Hematopoietic multipotent progenitor cell treated with erythropoietin and hydrocortisone succinate and interleukin-3 and kit ligand, for 4 days (in vitro differentiated cells): ENCODE results near the gene MYL2.
A peak's percentile ranks its signal among the peaks of the same experiment; 100 is the strongest.

Experiments
- DNase-seq: peaks from one replicate; pipeline ENCODE4 v3.0.0-alpha.2; 2015

Gene MYL2

DNA sequence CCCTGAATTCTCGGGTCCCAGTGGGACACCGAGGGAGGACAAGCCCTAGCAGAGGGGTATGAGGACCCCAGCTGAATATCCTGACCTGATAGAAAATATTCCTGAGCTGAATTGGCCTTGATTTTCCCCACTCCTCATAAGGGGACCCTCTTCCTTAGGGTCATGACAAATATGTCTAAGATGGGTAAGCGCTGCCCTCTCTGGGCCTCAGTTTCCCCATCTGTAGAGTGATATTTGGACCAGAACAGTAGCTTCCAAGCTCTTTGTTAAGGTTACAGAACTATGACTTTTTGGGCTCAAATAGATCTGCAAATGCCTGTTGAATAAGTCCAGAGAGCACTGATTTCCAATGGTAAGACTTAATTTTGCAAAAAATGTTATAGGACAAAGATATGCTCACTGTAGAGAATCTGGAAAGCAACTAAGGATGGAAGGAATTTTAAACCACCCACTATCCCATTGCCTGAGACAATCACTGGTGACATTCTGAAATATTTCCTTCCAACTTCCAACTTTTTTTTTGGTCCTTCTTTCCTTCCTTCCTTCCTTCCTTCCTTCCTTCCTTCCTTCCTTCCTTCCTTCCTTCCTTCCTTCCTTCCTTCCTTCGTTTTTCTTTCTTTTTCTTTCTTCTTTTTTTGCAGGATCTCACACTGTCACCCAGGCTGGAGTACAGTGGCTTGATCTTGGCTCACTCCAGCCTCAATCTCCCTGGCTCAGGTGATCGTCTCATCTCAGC lies 32.0 kb downstream of the MYL2 start:
- DNase-seq = no peak

DNA sequence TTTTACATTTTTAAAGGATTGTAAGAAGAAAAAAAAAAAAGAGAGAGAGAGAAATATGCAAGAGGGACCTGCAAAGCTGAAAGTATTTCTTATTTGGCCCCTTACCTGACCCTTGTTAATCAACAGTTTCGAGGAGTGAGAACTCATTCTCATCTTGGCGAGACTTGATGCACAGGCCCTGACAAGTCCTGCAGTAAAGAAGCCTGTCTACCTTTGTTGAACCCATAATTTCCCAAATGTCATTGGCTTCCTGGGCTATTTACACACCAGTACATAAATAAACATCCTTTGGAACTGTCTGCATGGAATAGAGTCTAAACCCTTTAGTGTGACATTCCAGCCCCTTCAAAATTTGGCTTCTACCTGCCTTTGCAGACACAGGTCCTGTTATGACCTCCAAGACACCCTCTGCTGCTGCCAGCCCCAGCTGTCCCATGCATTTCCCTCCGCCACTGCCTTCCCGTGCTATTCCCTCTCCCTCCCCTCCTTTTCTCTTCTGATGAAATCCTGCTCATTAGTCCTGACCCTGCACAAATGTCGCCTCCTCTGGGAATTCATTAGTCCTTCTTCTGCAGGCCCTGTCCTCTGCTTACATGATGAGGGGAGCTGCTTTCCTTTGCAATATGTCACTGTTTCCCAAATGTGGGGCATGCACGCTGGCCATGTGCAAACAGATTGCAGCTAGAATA lies 35.1 kb downstream of the MYL2 start:
- DNase-seq = no peak

DNA sequence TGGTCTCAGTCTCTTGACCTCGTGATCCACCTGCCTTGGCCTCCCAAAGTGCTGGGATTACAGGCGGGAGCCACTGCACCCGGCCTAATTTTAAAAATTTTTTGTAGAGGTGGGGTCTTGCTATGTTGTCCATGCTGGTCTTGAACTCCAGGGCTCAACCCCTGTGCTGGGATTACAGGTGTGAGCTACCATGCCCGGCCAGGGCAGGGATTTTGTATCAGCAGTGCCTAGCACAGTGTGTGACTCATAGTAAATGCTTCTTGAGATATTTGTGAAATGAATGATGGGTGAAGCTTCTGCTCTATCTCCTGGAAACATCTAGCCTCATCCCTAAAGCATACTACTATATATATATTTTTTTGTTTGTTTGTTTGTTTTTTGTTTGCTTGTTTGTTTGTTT lies 37.1 kb downstream of the MYL2 start:
- DNase-seq = no peak

DNA sequence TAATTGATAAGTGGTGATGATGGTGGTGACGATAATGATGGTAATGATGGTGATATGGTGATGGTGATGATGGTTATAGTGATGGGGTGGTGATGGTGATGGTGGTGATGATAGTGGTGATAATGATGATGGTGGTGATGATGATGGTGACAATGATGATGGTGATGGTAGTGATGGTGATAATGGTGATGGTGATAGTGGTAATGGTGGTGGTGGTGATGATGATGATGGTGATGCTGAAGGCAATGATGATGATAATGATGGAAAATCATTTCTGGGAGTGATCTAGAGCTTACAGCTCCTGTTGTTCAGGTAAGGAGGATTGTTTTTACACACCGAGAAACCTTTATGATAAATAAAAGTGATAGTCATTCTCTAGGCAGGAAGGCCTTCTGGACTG lies 39.7 kb downstream of the MYL2 start:
- no peak for DNase-seq

DNA sequence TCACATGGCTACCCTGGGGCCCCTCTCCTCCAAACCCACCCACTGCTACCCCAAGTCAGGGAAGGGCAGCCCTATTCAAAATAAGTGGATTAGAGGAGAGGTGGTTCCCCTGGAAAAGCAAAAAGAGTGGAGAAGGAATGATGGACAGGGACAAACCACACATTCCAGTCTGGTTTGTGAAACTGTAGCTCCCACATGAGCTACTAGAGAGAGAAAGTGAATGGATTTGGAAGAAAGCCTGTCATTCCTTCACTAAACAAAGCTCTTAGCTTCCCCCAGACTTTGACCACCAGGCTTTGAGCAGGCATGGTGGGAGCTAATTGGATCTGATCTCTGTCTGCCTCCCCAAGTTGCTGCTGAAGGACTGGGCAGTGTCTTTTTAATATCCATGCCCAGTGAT lies 45.6 kb downstream of the MYL2 start:
- no peak for DNase-seq

DNA sequence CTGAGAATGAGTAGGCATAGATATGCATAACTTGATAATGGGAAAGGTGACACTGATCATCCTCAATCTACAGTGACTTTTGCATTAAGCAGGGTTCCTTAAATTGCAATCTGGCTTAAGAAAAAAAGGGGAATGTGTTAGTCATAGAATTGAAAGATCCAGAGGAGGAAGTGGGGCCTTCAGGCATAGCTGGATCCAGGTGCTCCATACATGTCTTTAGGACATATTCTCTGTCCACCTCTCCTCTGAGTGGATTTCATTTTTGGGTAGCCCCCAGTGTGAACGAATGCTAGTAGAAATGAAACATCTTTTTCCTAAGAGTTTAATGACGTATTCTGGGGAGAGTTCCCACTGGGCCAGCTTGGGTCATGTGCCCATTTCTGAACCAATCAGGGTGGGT lies 46.0 kb downstream of the MYL2 start:
- DNase-seq = no peak

DNA sequence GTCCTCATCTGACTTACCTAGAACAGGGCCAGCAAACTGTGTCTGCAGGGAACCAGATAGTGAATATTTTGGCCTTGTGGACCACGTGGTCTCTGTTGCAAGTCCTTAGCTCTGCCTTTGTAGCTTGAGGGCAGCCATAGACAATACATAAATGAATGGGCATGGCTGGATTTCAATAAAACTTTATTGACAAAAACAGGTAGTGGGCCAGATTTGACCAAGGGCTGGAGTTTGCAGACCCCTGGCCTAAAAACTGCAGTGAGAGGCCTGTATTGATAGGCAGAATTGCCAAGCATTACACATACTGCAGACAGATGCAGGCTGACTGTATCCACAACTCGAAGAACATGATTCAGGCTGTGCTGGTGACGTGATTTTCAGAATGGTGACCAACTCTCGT lies 48.3 kb downstream of the MYL2 start:
- DNase-seq = no peak

DNA sequence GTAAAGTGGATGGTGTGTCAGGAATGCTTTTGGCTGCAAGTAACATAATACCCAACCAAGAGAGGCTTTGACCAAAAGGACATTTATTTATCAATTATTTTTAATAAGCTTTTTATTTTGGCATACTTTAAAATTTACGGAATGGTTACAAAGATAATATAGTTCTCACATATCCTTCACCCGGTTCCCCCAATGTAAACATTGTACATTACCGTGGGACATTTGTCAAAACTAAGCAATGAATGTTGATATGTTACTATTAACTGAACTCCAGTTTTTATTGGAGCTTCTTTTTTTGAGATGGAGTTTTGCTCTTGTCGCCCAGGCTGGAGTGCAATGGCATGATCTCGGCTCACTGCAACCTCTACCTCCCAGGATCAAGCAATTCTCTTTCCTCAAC lies 50.6 kb downstream of the MYL2 start:
- DNase-seq = no peak

DNA sequence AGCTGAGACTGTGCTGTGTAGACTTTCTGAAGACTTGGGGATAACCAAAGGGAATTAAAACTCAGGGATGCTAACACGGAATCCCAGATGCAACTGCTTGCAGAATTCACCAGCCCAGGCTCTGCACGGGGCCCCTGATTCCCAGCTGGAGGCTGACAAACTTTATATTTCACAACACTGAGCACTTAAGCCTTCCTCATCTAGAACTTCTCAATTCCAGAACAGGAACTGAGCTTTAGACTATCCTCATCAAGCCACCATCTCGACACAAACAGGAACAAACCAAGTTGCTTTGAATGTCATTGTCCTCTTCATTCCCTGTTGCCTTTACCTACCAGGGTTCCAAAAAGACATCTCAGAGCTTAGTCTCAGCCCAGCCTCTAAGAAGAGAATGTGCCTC lies 51.4 kb downstream of the MYL2 start:
- DNase-seq = peak; percentile 43

DNA sequence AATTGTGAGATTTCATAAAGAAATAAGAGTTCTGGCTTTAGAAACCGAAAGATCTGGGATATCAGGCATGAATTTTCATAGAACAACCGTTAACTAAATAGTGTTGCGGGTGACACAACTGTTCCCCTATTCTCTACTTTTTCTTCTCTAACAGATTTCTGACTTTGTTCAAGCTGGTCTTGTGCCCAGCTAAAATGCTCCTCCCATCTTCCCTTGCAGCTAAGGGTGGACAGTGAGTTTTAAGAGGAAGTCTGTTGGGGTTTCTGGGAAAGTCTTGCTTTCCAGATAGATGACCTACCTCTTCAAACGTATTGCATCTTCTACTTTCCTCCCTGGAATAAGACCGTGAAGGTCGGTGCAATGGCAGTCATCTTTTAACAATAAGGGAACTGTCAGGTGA lies 54.9 kb downstream of the MYL2 start:
- DNase-seq = no peak

DNA sequence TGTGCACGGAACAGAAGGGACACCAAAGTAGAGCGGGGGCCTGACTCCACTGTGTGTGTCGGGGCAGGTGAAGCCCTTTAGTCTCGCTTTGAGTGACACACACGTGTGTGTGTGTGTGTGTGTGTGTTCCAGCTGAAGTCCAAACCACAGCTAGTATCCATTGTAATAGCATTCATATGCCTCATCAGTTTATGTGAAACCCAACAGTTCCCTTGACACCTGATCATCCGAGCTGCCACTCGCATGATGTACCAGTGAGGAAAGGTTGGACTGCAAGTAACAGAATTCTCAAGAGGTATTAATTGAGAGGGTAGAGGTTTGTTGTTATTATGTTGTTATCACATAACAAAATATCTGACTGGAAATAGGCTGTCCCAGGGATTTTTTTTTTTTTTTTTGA lies 57.2 kb downstream of the MYL2 start:
- DNase-seq = no peak

DNA sequence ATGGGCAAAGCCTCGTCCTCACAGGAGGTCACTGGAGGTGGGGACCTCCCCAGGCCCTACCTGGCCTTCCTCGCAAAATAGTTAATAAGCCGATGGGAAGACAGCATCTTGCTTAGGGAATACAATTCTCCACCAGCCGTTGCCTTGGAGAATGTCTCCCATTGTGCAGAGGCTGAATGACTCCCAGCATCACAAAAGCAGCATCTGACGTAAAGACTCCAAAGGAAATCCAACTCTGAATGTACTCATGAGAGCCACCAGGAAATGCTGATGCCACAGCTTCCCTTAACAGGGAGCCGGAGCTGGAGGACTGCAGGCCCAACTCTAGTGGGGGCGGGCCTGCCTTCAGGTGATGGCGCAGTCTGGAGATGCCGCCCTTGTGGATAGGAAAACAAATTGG lies 58.0 kb downstream of the MYL2 start:
- no peak for DNase-seq

DNA sequence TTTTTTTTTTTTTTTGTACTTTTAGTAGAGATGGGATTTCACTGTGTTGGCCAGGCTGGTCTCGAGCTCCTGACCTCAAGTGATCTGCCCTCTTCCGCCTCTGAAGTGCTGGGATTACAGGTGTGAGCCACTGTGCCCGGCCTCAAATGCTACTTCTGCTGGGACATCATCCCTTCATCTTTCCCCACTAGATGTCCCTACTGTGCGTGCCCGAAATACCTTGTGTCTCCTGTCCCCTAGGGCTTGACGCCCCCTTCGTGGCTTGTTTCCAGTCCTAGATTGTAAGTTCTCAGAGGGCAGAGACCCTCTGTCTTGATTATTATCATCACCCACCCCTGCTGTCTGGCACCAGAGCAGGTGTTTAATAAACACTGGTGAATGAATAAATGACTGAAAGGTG lies 58.6 kb downstream of the MYL2 start:
- DNase-seq = no peak
